OCI-M1 (cell line): ENCODE measurements around the gene ST8SIA3.
A peak's percentile ranks its signal among the peaks of the same experiment; 100 is the strongest.

Source experiments
- DNase-seq: peaks from one replicate; lab custom pipeline; 2025; lab: John Stamatoyannopoulos, UW

The ST8SIA3 gene

GRCh38 chr18:57352271-57352701 lies at the start of gene ST8SIA3:
TSS of gene ST8SIA3 (plus strand) at chr18:57352557. CDS start at chr18:57352847, 290 bp downstream.
- DNase-seq: no peak

GRCh38 chr18:57311472-57311871 lies 40.9 kb upstream of the ST8SIA3 start:
- DNase-seq: no peak

- DNase-seq: no peak
These were observed 39.8 kb upstream of the ST8SIA3 start for GRCh38 chr18:57312346-57313144.

GRCh38 chr18:57320603-57321002 lies 31.8 kb upstream of the ST8SIA3 start:
- no peak for DNase-seq

GRCh38 chr18:57325491-57326166 lies 26.7 kb upstream of the ST8SIA3 start:
- DNase-seq: no peak

- no peak for DNase-seq
These were observed 25.5 kb upstream of the ST8SIA3 start for GRCh38 chr18:57326718-57327323.

- no peak for DNase-seq
These were observed 23.7 kb upstream of the ST8SIA3 start for GRCh38 chr18:57328665-57329064.

GRCh38 chr18:57329856-57330255 lies 22.5 kb upstream of the ST8SIA3 start:
- DNase-seq: no peak

- DNase-seq: no peak
These were observed 20.6 kb upstream of the ST8SIA3 start for GRCh38 chr18:57331718-57332117.

GRCh38 chr18:57333940-57334339 lies 18.4 kb upstream of the ST8SIA3 start:
- DNase-seq: peak; percentile 15

- no peak for DNase-seq
These were observed 18.0 kb upstream of the ST8SIA3 start for GRCh38 chr18:57334383-57334782.

GRCh38 chr18:57336343-57336742 lies 16.0 kb upstream of the ST8SIA3 start:
- DNase-seq: no peak

- DNase-seq: no peak
These were observed 14.5 kb upstream of the ST8SIA3 start for GRCh38 chr18:57337890-57338289.

GRCh38 chr18:57343833-57344232 lies 8.5 kb upstream of the ST8SIA3 start:
- DNase-seq: no peak

- DNase-seq: no peak
These were observed 5.5 kb upstream of the ST8SIA3 start for GRCh38 chr18:57346876-57347275.

- no peak for DNase-seq
These were observed 4.6 kb upstream of the ST8SIA3 start for GRCh38 chr18:57347784-57348183.

- no peak for DNase-seq
These were observed 392 bp downstream of the ST8SIA3 start for GRCh38 chr18:57352761-57353136.

GRCh38 chr18:57353137-57353939 lies 981 bp downstream of the ST8SIA3 start:
- DNase-seq: no peak

- no peak for DNase-seq
These were observed 1.6 kb downstream of the ST8SIA3 start for GRCh38 chr18:57353940-57354461.

- DNase-seq: no peak
These were observed 7.1 kb downstream of the ST8SIA3 start for GRCh38 chr18:57359433-57359832.

GRCh38 chr18:57362714-57363113 lies 10.4 kb downstream of the ST8SIA3 start:
- no peak for DNase-seq

GRCh38 chr18:57364460-57364859 lies 12.1 kb downstream of the ST8SIA3 start:
- no peak for DNase-seq
